Breast epithelium (tissue), 4 donors: ENCODE measurements around the gene LPIN3. TPM values are rescaled to one million over a fixed set of nuclear protein-coding genes. Genes with fewer than 3 reads are reported as not detected.

Experiments used
- DNase-seq, 2 donors: peaks; one replicate each; pipeline ENCODE4 v3.0.0-alpha.2; 2019; ENCODE audit warnings: low spot score in 2 of 2
- H3K27ac ChIP-seq, 2 donors: fragments of 200-600 bp; sonication (generic) in 1 of 2; one replicate each; pipeline ENCODE4 v1.5.1; 2016 to 2019; ENCODE audit warnings: mild to moderate bottlenecking in 1 of 2
- H3K27me3 ChIP-seq, 2 donors: fragments of 200-600 bp; sonication (generic) in 1 of 2; one replicate each; pipeline versions ENCODE4 v1.5.1 to v1.6.0; 2017 to 2019; ENCODE audit warnings: control low read depth in 1 of 2, mild to moderate bottlenecking in 1 of 2
- H3K36me3 ChIP-seq: fragments of 200-600 bp; one replicate; pipeline ENCODE4 v1.5.1; 2019
- H3K4me1 ChIP-seq, 2 donors: fragments of 200-600 bp; sonication (generic); one replicate each; pipeline ENCODE4 v1.5.1; 2016 to 2019; ENCODE audit warnings: control low read depth in 1 of 2
- H3K4me3 ChIP-seq, 3 donors: fragments of 200-600 bp; sonication (generic); 1 replicate in 2 of 3; 2 replicates in 1 of 3; pipeline ENCODE4 v1.5.1; 2016 to 2019; ENCODE audit warnings: mild to moderate bottlenecking in 3 of 3, moderate library complexity in 2 of 3
- H3K9me3 ChIP-seq, 2 donors: fragments of 200-600 bp; sonication (generic) in 1 of 2; one replicate each; pipeline ENCODE4 v1.5.1; 2016 to 2019; ENCODE audit warnings: control low read depth in 1 of 2
- CTCF ChIP-seq, 3 donors: fragments of 450-650 bp; IDR thresholded peaks; one replicate each; pipeline ENCODE4 v1.5.1; 2016 to 2017; ENCODE audit warnings: antibody characterized with exemption in 3 of 3, mild to moderate bottlenecking in 3 of 3, moderate library complexity in 3 of 3
- POLR2A ChIP-seq: fragments of 450-650 bp; IDR thresholded peaks from one replicate; pipeline ENCODE4 v1.6.1; 2016; ENCODE audit warnings: antibody characterized with exemption, mild to moderate bottlenecking, moderate library complexity
- POLR2AphosphoS5 ChIP-seq, 3 donors: sonication (generic); formaldehyde crosslinking; IDR thresholded peaks; one replicate each; pipeline ENCODE4 v1.6.1; 2017; ENCODE audit warnings: antibody characterized with exemption in 3 of 3
- intact Hi-C: fragments of 100-400 bp; cut with DNase I; formaldehyde crosslinking; loops from one replicate; pipeline ENCODE4 v1.15.1; 2023; ENCODE audit warnings: low total_unique reads
- total RNA-seq, 3 donors: library from RNA; depleted of rRNA; stranded (reverse); fragments of >200 nt; gene quantifications; one replicate each; pipeline ENCODE4 v1.1.0, GENCODE V29; 2016

LPIN3 gene
- total RNA-seq, 3 donors from 2014 or later, result 20.8 to 43.2 (median 39.0) TPM

- intact Hi-C loops, result no loop called here
- H3K4me1 ChIP-seq, result peaks cover under 1 to 2% of the 10 kb centered on the region in 2 donors
- TF ChIP-seq CTCF (IDR thresholded peaks at IDR 0.05) (no peak), POLR2A (no peak), POLR2AphosphoS5 (IDR thresholded peaks at IDR 0.05) (no peak)
- no peaks in the 10 kb centered on the region for H3K9me3 ChIP-seq
- H3K36me3 ChIP-seq, result peaks cover 14% of the 10 kb centered on the region
- no peak overlapping the region for H3K27ac ChIP-seq
- H3K4me3 ChIP-seq, result no peak overlapping the region
- H3K27me3 ChIP-seq, result no peaks in the 10 kb centered on the region
- no peak for DNase-seq
Observed at GRCh38 chr20:41403604-41404003, 63.0 kb downstream of the LPIN3 start.

GRCh38 chr20:41405436-41405835 is 64.8 kb downstream of the LPIN3 start:
- peaks cover 3 to 8% of the 10 kb centered on the region in 2 donors for H3K4me1 ChIP-seq
- no peaks in the 10 kb centered on the region for H3K27me3 ChIP-seq
- no peak overlapping the region for H3K4me3 ChIP-seq
- no peaks in the 10 kb centered on the region for H3K9me3 ChIP-seq
- TF ChIP-seq POLR2AphosphoS5 (IDR thresholded peaks at IDR 0.05) (no peak), CTCF (IDR thresholded peaks at IDR 0.05) (no peak), POLR2A (no peak)
- no peak for DNase-seq
- intact Hi-C loops, result no loop called here
- peaks cover 14% of the 10 kb centered on the region for H3K36me3 ChIP-seq
- no peak overlapping the region for H3K27ac ChIP-seq

GRCh38 chr20:41406353-41406752 is 65.7 kb downstream of the LPIN3 start:
- Histone ChIP-seq H3K27ac (no peak overlapping the region), H3K27me3 (no peaks in the 10 kb centered on the region), H3K4me1 (peaks cover 3 to 8% of the 10 kb centered on the region in 2 donors), H3K4me3 (no peak overlapping the region), H3K36me3 (peaks cover 14% of the 10 kb centered on the region), H3K9me3 (no peaks in the 10 kb centered on the region)
- intact Hi-C loops, result no loop called here
- no peak for DNase-seq
- TF ChIP-seq POLR2AphosphoS5 (IDR thresholded peaks at IDR 0.05) (no peak), CTCF (IDR thresholded peaks at IDR 0.05) (no peak), POLR2A (no peak)

GRCh38 chr20:41406896-41407444 is 66.3 kb downstream of the LPIN3 start:
- Histone ChIP-seq H3K36me3 (peaks cover 14% of the 10 kb centered on the region), H3K9me3 (no peaks in the 10 kb centered on the region), H3K27me3 (no peaks in the 10 kb centered on the region), H3K4me1 (peaks cover 3 to 12% of the 10 kb centered on the region in 2 donors), H3K27ac (peak overlapping the region in 1 of 2 donors; percentile 3), H3K4me3 (no peak overlapping the region)
- intact Hi-C loops, result no loop called here
- no peak for TF ChIP-seq POLR2AphosphoS5 (IDR thresholded peaks at IDR 0.05)
- TF ChIP-seq CTCF (IDR thresholded peaks at IDR 0.05), result no peak
- TF ChIP-seq POLR2A, result no peak
- DNase-seq, result no peak

- intact Hi-C loops, result no loop called here
- H3K4me1 ChIP-seq, result peaks cover 3 to 12% of the 10 kb centered on the region in 2 donors
- TF ChIP-seq POLR2A, result no peak
Observed at GRCh38 chr20:41407607-41408006, 67.0 kb downstream of the LPIN3 start.

More at GRCh38 chr20:41407607-41408006, 67.0 kb downstream of the LPIN3 start:
- no peak for DNase-seq
- Histone ChIP-seq H3K27ac (peak overlapping the region in 1 of 2 donors; percentile 12), H3K4me3 (no peak overlapping the region), H3K36me3 (peaks cover 14% of the 10 kb centered on the region), H3K9me3 (no peaks in the 10 kb centered on the region), H3K27me3 (no peaks in the 10 kb centered on the region)
